Endothelial cell of umbilical vein (primary cell): ENCODE data around the gene KAZN. TPM values are rescaled to one million over a fixed set of nuclear protein-coding genes. Genes with fewer than 3 reads are reported as not detected.

Experiments used
- BruUV-seq: library from RNA; stranded (reverse); fragments of 400-500 nt; replicated peaks from 2 replicates; lab custom pipeline; 2021; lab: Mats Ljungman, UMichigan
- CTCF ChIA-PET: fragments of 300-600, 350-600 bp; sonication (Branson Sonifier 250); formaldehyde crosslinking; loops from one replicate; lab custom pipeline; 2021; ENCODE audit warnings: antibody characterized with exemption, inconsistent platforms; lab: Charles Lee
- POLR2A ChIA-PET: fragments of 300-600, 350-600 bp; sonication (Branson Sonifier 250); formaldehyde crosslinking; loops from one replicate; lab custom pipeline; 2021; ENCODE audit warnings: antibody characterized with exemption, inconsistent platforms; lab: Charles Lee
- DNase-seq: peaks from one replicate; pipeline ENCODE4 v3.0.0-alpha.2; 2011; ENCODE audit warnings: low read depth, low spot score
- FAIRE-seq: peaks from 2 replicates; lab custom pipeline; 2011; peaks lifted over from hg19 to GRCh38; lab: Jason Lieb, UNC
- H2AFZ ChIP-seq: 2 replicates; pipeline ENCODE4 v1.6.0; 2012; ENCODE audit warnings: low read depth, low read length, control low read depth, inconsistent platforms
- H3K27ac ChIP-seq: 2 replicates; pipeline ENCODE4 v1.5.1; 2011; ENCODE audit warnings: low read depth, mild to moderate bottlenecking, control low read depth, low read length, moderate library complexity; ENCODE audit not compliant: insufficient read depth
- H3K27me3 ChIP-seq, 2 experiments: 2 replicates each; pipeline versions ENCODE4 v1.6.0 to v1.6.1; 2011; ENCODE audit warnings: low read length in 2 of 2, mixed read lengths in 1 of 2; ENCODE audit not compliant: control insufficient read depth in 2 of 2, insufficient read depth in 2 of 2
- H3K36me3 ChIP-seq, 2 experiments: 2 replicates in 1 of 2; 3 replicates in 1 of 2; pipeline ENCODE4 v1.5.1; 2011; ENCODE audit warnings: low read length in 2 of 2, mild to moderate bottlenecking in 1 of 2, moderate library complexity in 1 of 2; ENCODE audit not compliant: control insufficient read depth in 2 of 2, insufficient read depth in 2 of 2; ENCODE audit errors: extremely low read depth in 1 of 2
- H3K4me1 ChIP-seq: 3 replicates; pipeline ENCODE4 v1.5.1; 2011; ENCODE audit warnings: mild to moderate bottlenecking, low read length; ENCODE audit not compliant: control insufficient read depth, insufficient read depth; ENCODE audit errors: extremely low read depth
- H3K4me2 ChIP-seq: 2 replicates; pipeline ENCODE4 v1.6.1; 2011; ENCODE audit warnings: low read length, control low read depth, mixed read lengths; ENCODE audit not compliant: insufficient read depth
- H3K4me3 ChIP-seq, 3 experiments: fragments of 200-600 bp in 1 of 3; sonication (generic), shearing (Covaris generic) in 1 of 3; replicated peaks in 1 of 3; 2 replicates each; pipeline ENCODE4 v1.5.1; 2011 to 2016; ENCODE audit warnings: control low read depth in 3 of 3, low read length in 3 of 3, mild to moderate bottlenecking in 2 of 3, inconsistent platforms in 1 of 3, low read depth in 1 of 3, moderate library complexity in 1 of 3; ENCODE audit not compliant: insufficient read depth in 1 of 3
- H3K79me2 ChIP-seq: 2 replicates; pipeline ENCODE4 v1.6.0; 2012; ENCODE audit warnings: low read length, inconsistent platforms; ENCODE audit not compliant: control insufficient read depth, insufficient read depth
- H3K9ac ChIP-seq: replicated peaks from 2 replicates; pipeline ENCODE3; 2011; ENCODE audit warnings: low read length, control low read depth; ENCODE audit not compliant: insufficient read depth; ENCODE audit errors: extremely low read depth
- H3K9me1 ChIP-seq: replicated peaks from 3 replicates; pipeline ENCODE4 v1.6.0; 2011; ENCODE audit warnings: mild to moderate bottlenecking, low read length; ENCODE audit not compliant: control insufficient read depth, insufficient read depth; ENCODE audit errors: extremely low read depth
- H3K9me3 ChIP-seq: replicated peaks from 2 replicates; pipeline ENCODE4 v1.5.1; 2012; ENCODE audit warnings: low read length, inconsistent platforms; ENCODE audit not compliant: control insufficient read depth, insufficient read depth
- H4K20me1 ChIP-seq: replicated peaks from 2 replicates; pipeline ENCODE3; 2011; ENCODE audit warnings: mild to moderate bottlenecking, low read length; ENCODE audit not compliant: control insufficient read depth, insufficient read depth; ENCODE audit errors: extremely low read depth
- CTCF ChIP-seq, 2 donors: IDR thresholded peaks; 1 replicate in 1 of 2; 2 replicates in 1 of 2; pipeline ENCODE4 v1.5.1; 2011; ENCODE audit warnings: low read length in 2 of 2, mild to moderate bottlenecking in 2 of 2, moderate library complexity in 2 of 2, control low read depth in 1 of 2, inconsistent platforms in 1 of 2, low read depth in 1 of 2; ENCODE audit not compliant: insufficient read depth in 1 of 2; ENCODE audit errors: extremely low read depth in 1 of 2
- EZH2 ChIP-seq: IDR thresholded peaks from 2 replicates; pipeline ENCODE4 v1.6.1; 2012; ENCODE audit warnings: borderline replicate concordance, low read depth, mild to moderate bottlenecking, moderate library complexity, low read length, inconsistent platforms; ENCODE audit not compliant: severe bottlenecking
- FOS ChIP-seq: IDR thresholded peaks from 2 replicates; pipeline ENCODE4 v1.6.1; 2011; ENCODE audit warnings: mild to moderate bottlenecking, low read length, moderate library complexity, borderline replicate concordance; ENCODE audit not compliant: insufficient read depth
- GATA2 ChIP-seq: IDR thresholded peaks from 2 replicates; pipeline ENCODE4 v1.7.0; 2011; ENCODE audit warnings: low read depth, mild to moderate bottlenecking, moderate library complexity, mixed read lengths, low read length; ENCODE audit not compliant: insufficient read length, insufficient read depth
- JUN ChIP-seq: IDR thresholded peaks from 2 replicates; pipeline ENCODE4 v1.6.1; 2011; ENCODE audit warnings: borderline replicate concordance, low read depth; ENCODE audit not compliant: insufficient read length, insufficient read depth
- MAX ChIP-seq: IDR thresholded peaks from 2 replicates; pipeline ENCODE4 v1.6.1; 2011; ENCODE audit not compliant: insufficient read depth, insufficient read length
- MYC ChIP-seq: IDR thresholded peaks from one replicate; pipeline ENCODE4 v1.6.1; 2011; ENCODE audit warnings: mild to moderate bottlenecking, low read depth, low read length
- POLR2A ChIP-seq: IDR thresholded peaks from 2 replicates; pipeline ENCODE4 v1.6.1; 2012; ENCODE audit warnings: low read depth, mild to moderate bottlenecking, control low read depth, low read length
- POLR2AphosphoS5 ChIP-seq: IDR thresholded peaks from 2 replicates; pipeline ENCODE4 v1.6.1; 2012; ENCODE audit warnings: low read depth, mild to moderate bottlenecking, control low read depth, low read length, moderate library complexity; ENCODE audit not compliant: insufficient read depth
- dilution Hi-C: fragments of 300-500 bp; cut with MboI; formaldehyde crosslinking; loops from one replicate; pipeline ENCODE4 v1.15.0; 2019; ENCODE audit warnings: low sequenced_read_pairs; ENCODE audit not compliant: extremely low pct_ligation_motif_present
- intact Hi-C: fragments of 100-400 bp; cut with micrococcal nuclease; formaldehyde crosslinking; loops from one replicate; pipeline ENCODE4 v1.10.0; 2022
- polyA plus RNA-seq, 4 experiments: library from polyadenylated mRNA; depleted of rRNA in 3 of 4; stranded (reverse) in 3 of 4; unstranded in 1 of 4; fragments of >200 nt; gene quantifications; 2 replicates each; pipeline versions ENCODE4 v1.2.1 to v1.2.3, GENCODE V29; 2011 to 2012; ENCODE audit warnings: missing spikeins in 1 of 4
- total RNA-seq: library from RNA; stranded (reverse); gene quantifications from 2 replicates; pipeline ENCODE4 v1.2.3, GENCODE V29; 2021

KAZN gene
- total and polyA plus RNA-seq, 2 donors (not counting 3 experiments of a cell fraction or from before 2014, with no cell fraction given): 1.6 to 5.8 TPM

- Histone ChIP-seq H2AFZ (no peak overlapping the region), H3K4me2 (no peak overlapping the region), H3K36me3 (no peaks in the 10 kb centered on the region), H3K4me1 (no peaks in the 10 kb centered on the region), H3K9me1 (no peaks in the 10 kb centered on the region), H3K27ac (no peak overlapping the region), H3K9ac (no peak overlapping the region), H3K9me3 (no peaks in the 10 kb centered on the region), H3K79me2 (no peaks in the 10 kb centered on the region), H3K4me3 (no peak overlapping the region), H3K27me3 (no peaks in the 10 kb centered on the region), H4K20me1 (no peaks in the 10 kb centered on the region)
- BruUV-seq: no TSS peak
- dilution Hi-C loops: no loop called here
- FAIRE-seq (no peak), DNase-seq (no peak)
- TF ChIP-seq FOS (no peak), JUN (no peak), CTCF (IDR thresholded peaks at IDR 0.05; ENCODE audit: extremely low read depth in 1 of 2, insufficient read depth in 1 of 2, low read depth in 1 of 2, low read length in 2 of 2) (no peak), MAX (no peak), EZH2 (no peak), GATA2 (no peak), POLR2A (no peak), MYC (no peak), POLR2AphosphoS5 (no peak)
- ChIA-PET CTCF (no interaction called here), POLR2A (no interaction called here)
- intact Hi-C loops: no loop called here
These were observed 257.3 kb downstream of the KAZN start for GRCh38 chr1:14855801-14856200.
